ENCODE results near the gene MUC5AC. TPM values are rescaled to one million over a fixed set of nuclear protein-coding genes. Genes with fewer than 3 reads are reported as not detected.

The MUC5AC gene
- total RNA-seq, 1 donor from 2014 or later, result not detected

DNA sequence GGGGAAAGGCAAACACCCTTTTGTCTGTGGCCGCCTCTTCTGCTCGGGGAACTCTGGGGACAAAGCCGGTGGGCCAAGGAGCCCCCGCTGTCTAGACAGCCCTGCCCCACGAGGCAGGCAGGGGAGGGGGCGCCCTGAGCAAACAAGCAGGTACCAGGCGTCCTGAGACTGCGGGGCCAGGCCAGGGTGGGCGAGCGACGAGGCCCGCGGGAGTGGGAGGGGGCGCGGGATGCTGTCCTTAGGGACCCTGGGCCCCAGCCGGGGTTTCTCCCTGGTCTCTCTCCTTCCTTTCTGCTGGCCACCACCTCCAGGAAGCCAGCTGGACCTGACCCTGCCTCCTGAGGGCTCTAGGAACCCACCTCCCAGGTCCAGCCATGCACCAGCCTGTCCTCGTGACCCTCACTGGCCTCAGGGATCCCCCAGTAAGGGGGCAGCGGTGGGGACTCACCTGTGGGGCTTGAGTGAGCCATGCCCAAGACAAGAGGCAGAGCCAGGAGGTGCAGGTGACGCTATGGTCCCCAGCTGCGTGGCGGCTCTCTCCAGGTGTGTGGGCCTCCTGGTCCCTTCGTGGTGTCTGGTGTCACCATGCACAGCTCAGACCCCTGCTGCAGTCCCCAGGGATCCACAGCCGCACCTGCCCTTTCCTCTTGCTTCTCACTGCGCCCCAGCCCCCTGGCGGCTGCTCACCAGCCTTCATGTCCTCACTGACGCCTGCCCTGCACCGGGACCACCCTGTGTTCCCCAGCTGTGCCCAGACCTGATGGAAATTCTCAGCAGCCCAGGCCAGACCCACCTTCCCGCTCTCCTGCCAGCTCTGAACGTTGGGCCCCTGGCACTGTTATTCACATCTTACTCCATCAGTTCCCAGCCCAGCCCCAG lies 26.5 kb upstream of the MUC5AC start:
- no peak for DNase-seq (ENCODE audit: extremely low spot score in 2 of 2)
- Histone ChIP-seq H3K4me3 (no peak overlapping the region), H3K4me1 (no peaks in the 10 kb centered on the region), H3K27me3 (no peaks in the 10 kb centered on the region), H3K9me3 (peaks cover 9% of the 10 kb centered on the region), H3K36me3 (no peaks in the 10 kb centered on the region), H3K27ac (no peak overlapping the region)
- TF ChIP-seq POLR2AphosphoS5 (IDR thresholded peaks at IDR 0.05; ENCODE audit: insufficient read depth in 1 of 2, low read depth in 1 of 2) (no peak), POLR2A (IDR thresholded peaks at IDR 0.05) (no peak)
- TF ChIP-seq, protein P1, sequence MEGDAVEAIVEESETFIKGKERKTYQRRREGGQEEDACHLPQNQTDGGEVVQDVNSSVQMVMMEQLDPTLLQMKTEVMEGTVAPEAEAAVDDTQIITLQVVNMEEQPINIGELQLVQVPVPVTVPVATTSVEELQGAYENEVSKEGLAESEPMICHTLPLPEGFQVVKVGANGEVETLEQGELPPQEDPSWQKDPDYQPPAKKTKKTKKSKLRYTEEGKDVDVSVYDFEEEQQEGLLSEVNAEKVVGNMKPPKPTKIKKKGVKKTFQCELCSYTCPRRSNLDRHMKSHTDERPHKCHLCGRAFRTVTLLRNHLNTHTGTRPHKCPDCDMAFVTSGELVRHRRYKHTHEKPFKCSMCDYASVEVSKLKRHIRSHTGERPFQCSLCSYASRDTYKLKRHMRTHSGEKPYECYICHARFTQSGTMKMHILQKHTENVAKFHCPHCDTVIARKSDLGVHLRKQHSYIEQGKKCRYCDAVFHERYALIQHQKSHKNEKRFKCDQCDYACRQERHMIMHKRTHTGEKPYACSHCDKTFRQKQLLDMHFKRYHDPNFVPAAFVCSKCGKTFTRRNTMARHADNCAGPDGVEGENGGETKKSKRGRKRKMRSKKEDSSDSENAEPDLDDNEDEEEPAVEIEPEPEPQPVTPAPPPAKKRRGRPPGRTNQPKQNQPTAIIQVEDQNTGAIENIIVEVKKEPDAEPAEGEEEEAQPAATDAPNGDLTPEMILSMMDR (IDR thresholded peaks at IDR 0.05), result no peak
- intact Hi-C loops (cut with DNase I), result no loop called here

DNA sequence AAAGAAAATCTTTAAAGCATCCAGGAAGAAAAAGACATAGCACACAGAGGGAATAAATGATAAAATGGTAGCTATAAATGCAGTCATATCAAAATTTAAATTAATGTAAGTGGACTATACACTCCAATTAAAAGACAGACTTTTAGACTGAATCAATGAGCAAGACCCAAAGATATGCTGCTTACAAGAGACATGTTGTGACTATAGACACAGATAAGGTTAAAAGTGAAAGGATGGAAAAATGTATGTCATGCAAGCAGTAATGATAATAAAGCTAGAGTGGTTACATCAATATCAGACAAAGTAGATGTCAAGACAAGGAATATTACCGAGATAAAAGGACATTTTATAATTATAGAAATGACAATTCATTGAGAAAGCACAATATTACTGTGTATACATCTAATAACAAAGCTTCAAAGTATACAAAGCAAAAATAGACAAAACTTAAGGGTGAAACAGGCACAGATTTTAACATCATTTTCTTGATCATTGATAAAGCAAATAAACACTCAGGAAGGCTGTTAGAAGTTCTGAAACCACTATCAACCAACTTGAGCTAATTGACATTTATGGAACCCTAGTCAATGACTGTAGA lies 22.8 kb upstream of the MUC5AC start:
- no peak for DNase-seq (ENCODE audit: extremely low spot score in 2 of 2)
- Histone ChIP-seq H3K36me3 (no peaks in the 10 kb centered on the region), H3K27ac (no peak overlapping the region), H3K27me3 (no peaks in the 10 kb centered on the region), H3K4me1 (no peaks in the 10 kb centered on the region), H3K9me3 (peaks cover 9% of the 10 kb centered on the region), H3K4me3 (no peak overlapping the region)
- intact Hi-C loops (cut with DNase I), result no loop called here
- TF ChIP-seq, protein P1 (IDR thresholded peaks at IDR 0.05), result no peak
- TF ChIP-seq POLR2AphosphoS5 (IDR thresholded peaks at IDR 0.05; ENCODE audit: insufficient read depth in 1 of 2, low read depth in 1 of 2), result no peak
- TF ChIP-seq POLR2A (IDR thresholded peaks at IDR 0.05), result no peak

DNA sequence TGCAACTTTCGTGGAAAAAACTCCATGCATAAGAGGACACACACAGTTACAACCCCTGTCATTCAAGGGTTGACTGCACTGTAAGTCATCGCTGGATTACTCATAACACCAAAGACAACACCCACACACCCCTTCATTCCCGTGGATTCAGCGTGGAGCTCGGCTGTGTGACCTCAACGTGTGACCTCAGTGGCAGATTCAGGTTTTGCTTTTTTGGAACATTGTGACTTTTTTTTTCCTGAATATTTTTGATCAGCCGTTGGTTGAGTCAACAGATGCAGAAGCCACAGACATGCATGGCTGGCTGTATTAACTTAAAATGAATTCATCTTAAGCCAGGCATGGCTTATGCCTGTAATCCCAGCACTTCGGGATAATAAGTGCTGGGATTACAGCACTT lies 19.7 kb upstream of the MUC5AC start:
- H3K27ac ChIP-seq, result no peak overlapping the region
- intact Hi-C loops (cut with DNase I), result no loop called here
- peaks cover 9% of the 10 kb centered on the region for H3K9me3 ChIP-seq
- no peaks in the 10 kb centered on the region for H3K27me3 ChIP-seq
- TF ChIP-seq POLR2A (IDR thresholded peaks at IDR 0.05) (no peak), POLR2AphosphoS5 (IDR thresholded peaks at IDR 0.05; ENCODE audit: insufficient read depth in 1 of 2, low read depth in 1 of 2) (no peak)
- TF ChIP-seq, protein P1 (IDR thresholded peaks at IDR 0.05), result no peak
- no peak overlapping the region for H3K4me3 ChIP-seq
- no peaks in the 10 kb centered on the region for H3K4me1 ChIP-seq
- H3K36me3 ChIP-seq, result no peaks in the 10 kb centered on the region
- DNase-seq (ENCODE audit: extremely low spot score in 2 of 2), result no peak

DNA sequence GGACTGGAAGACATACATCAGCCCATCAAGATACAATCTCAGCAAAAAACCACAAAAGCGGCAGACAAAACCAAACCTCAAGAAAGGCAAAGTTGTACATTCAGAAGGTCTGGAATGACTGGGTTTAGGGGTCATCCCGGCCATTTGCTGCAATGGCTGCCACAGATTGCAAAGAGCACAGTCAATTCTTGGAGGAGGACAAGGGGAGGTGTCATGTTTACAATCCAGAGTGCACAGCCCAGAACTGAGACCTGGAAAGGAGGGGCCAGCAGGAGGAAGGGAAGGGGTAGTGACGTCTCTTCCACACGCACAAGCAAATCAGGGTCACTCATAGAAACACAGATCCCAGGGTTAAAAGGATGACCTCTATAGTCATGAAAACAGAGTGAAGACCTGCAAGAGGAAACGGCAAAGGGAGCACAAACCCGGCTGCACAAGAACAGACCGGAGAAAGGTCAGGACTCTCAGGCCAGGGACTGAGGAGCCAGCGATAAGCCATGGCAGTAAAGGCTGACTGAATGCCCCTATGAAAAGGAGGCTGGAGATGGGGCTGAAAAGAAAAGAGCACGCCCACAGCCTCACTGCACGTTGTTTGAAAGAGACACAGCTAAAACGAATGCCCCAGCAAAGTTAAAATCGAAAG lies 18.2 kb upstream of the MUC5AC start:
- intact Hi-C loops (cut with DNase I), result no loop called here
- H3K4me3 ChIP-seq, result no peak overlapping the region
- peaks cover 9% of the 10 kb centered on the region for H3K9me3 ChIP-seq
- DNase-seq (ENCODE audit: extremely low spot score in 2 of 2), result peak in 1 of 2 donors; percentile 92
- no peaks in the 10 kb centered on the region for H3K27me3 ChIP-seq
- no peaks in the 10 kb centered on the region for H3K4me1 ChIP-seq
- H3K27ac ChIP-seq, result no peak overlapping the region
- no peaks in the 10 kb centered on the region for H3K36me3 ChIP-seq
- TF ChIP-seq POLR2A (IDR thresholded peaks at IDR 0.05) (no peak), POLR2AphosphoS5 (IDR thresholded peaks at IDR 0.05; ENCODE audit: insufficient read depth in 1 of 2, low read depth in 1 of 2) (no peak)
- TF ChIP-seq, protein P1 (IDR thresholded peaks at IDR 0.05), result no peak
